ENCODE data around the gene FGFRL1.

The FGFRL1 gene

DNA sequence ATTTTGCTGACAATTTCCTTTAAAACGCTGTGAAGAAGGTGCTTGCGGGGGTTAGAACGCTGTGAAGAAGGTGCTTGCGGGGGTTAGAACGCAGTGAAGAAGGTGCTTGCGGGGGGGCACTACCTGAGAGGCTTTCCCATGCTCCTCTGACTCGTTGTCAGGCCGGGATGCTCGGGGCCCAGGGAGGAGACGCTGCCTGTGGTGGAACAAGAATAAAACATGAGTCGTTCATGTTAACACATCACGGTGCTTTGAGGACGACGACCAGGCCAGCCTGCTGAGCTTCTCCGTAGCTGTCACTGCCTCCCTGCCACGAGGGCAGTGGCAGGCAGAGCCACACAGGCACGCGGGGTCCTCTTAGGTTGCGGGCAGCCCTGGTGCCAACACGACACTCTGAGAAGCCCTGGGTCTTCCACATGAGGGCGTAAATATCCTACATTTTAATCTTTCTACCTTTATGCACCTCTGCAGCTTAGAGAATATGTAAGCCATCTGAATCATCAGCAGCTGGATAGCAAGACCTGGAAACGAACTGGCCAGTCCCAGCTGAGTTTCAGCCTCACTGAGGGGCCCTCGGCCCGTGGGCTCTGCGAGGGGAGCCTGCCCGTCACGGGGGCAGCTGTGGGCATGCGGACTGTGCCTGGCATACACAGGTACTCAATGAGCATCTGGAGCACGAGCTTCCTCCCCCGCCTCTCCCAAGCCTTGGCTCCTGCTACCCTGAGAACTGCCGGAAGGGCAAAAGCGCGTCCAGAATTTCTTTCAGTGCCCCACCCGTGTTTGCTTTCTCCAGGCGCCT lies 47.0 kb downstream of the FGFRL1 start:
- H3K9ac ChIP-seq (ENCODE audit: low read length) = no peak overlapping the region
- H3K4me1 ChIP-seq (ENCODE audit: insufficient read depth, low read length, severe bottlenecking) = peaks cover 11% of the 10 kb centered on the region
- no peaks in the 10 kb centered on the region for H3K9me2 ChIP-seq (ENCODE audit: low read depth, low read length)
- TF ChIP-seq CTCF (IDR thresholded peaks at IDR 0.05; ENCODE audit: low read length) = no peak
- H2AFZ ChIP-seq (ENCODE audit: low read length) = no peak overlapping the region
- no peaks in the 10 kb centered on the region for H3K27me3 ChIP-seq (ENCODE audit: insufficient read depth, low read length)
- H3K4me2 ChIP-seq (ENCODE audit: low read length) = no peak overlapping the region
- no peaks in the 10 kb centered on the region for H3K79me2 ChIP-seq (ENCODE audit: insufficient read depth, low read length)
- no peaks in the 10 kb centered on the region for H3F3A ChIP-seq (ENCODE audit: insufficient read depth, low read length)
- no peaks in the 10 kb centered on the region for H4K20me1 ChIP-seq (ENCODE audit: insufficient read depth, low read length)
- H3K27ac ChIP-seq (ENCODE audit: low read depth, low read length, poor library complexity, severe bottlenecking) = no peak overlapping the region
- H3K4me3 ChIP-seq (ENCODE audit: low read depth, low read length, poor library complexity, severe bottlenecking) = no peak overlapping the region
- no peaks in the 10 kb centered on the region for H3K9me3 ChIP-seq (ENCODE audit: low read length)
- no peaks in the 10 kb centered on the region for H3K36me3 ChIP-seq (ENCODE audit: insufficient read depth, low read length)

DNA sequence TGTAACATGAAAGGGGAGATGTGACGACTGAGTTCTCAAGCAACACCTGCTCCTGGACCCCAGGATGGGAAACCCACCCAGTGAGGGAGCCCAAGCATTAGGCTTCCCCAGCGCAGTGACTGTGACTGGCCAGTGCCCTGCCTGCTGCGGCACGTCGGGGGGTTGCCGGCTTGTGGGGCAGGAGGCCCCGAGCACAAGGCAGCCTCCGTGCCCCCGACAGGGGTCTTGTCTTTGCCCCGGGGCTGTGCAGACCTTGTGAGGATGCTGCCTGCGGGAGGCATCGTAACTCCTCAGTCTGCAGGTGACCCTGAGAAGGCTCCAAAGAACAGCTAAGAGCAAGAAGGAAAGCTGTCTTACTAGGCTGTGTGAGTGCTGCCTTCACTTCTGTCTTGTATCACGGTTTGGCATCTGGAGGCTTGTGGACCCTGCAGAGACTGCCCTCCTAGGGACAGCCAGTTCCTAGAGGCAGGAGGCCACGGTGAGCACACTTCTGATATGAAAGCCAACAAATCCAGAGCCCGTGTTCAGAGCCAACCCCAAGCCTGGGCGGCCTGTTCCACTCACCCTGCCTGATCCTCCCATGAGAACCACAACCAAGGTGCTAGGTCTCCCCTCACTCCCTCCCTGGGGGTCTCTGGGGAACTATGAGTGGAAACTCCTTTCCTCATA lies 47.7 kb downstream of the FGFRL1 start:
- no peaks in the 10 kb centered on the region for H3K9me2 ChIP-seq (ENCODE audit: low read depth, low read length)
- no peaks in the 10 kb centered on the region for H3K27me3 ChIP-seq (ENCODE audit: insufficient read depth, low read length)
- no peak overlapping the region for H3K9ac ChIP-seq (ENCODE audit: low read length)
- TF ChIP-seq EZH2 (IDR thresholded peaks at IDR 0.05; ENCODE audit: borderline replicate concordance, low read length) = no peak
- TF ChIP-seq CTCF (IDR thresholded peaks at IDR 0.05; ENCODE audit: low read length) = no peak
- no peaks in the 10 kb centered on the region for H3K36me3 ChIP-seq (ENCODE audit: insufficient read depth, low read length)
- no peak overlapping the region for H3K4me2 ChIP-seq (ENCODE audit: low read length)
- no peaks in the 10 kb centered on the region for H3F3A ChIP-seq (ENCODE audit: insufficient read depth, low read length)
- peaks cover 11% of the 10 kb centered on the region for H3K4me1 ChIP-seq (ENCODE audit: insufficient read depth, low read length, severe bottlenecking)
- H2AFZ ChIP-seq (ENCODE audit: low read length) = no peak overlapping the region
- no peaks in the 10 kb centered on the region for H4K20me1 ChIP-seq (ENCODE audit: insufficient read depth, low read length)
- no peaks in the 10 kb centered on the region for H3K79me2 ChIP-seq (ENCODE audit: insufficient read depth, low read length)
- no peak overlapping the region for H3K4me3 ChIP-seq (ENCODE audit: low read depth, low read length, poor library complexity, severe bottlenecking)
- H3K27ac ChIP-seq (ENCODE audit: low read depth, low read length, poor library complexity, severe bottlenecking) = no peak overlapping the region
- H3K9me3 ChIP-seq (ENCODE audit: low read length) = no peaks in the 10 kb centered on the region

- Histone ChIP-seq H3K36me3 (ENCODE audit: insufficient read depth, low read length) (no peaks in the 10 kb centered on the region), H3K4me2 (ENCODE audit: low read length) (no peak overlapping the region), H3K79me2 (ENCODE audit: insufficient read depth, low read length) (no peaks in the 10 kb centered on the region), H3K27ac (ENCODE audit: low read depth, low read length, poor library complexity, severe bottlenecking) (no peak overlapping the region), H3K4me3 (ENCODE audit: low read depth, low read length, poor library complexity, severe bottlenecking) (no peak overlapping the region), H2AFZ (ENCODE audit: low read length) (no peak overlapping the region), H4K20me1 (ENCODE audit: insufficient read depth, low read length) (no peaks in the 10 kb centered on the region), H3F3A (ENCODE audit: insufficient read depth, low read length) (no peaks in the 10 kb centered on the region), H3K4me1 (ENCODE audit: insufficient read depth, low read length, severe bottlenecking) (peaks cover 11% of the 10 kb centered on the region), H3K9ac (ENCODE audit: low read length) (no peak overlapping the region), H3K9me3 (ENCODE audit: low read length) (no peaks in the 10 kb centered on the region), H3K27me3 (ENCODE audit: insufficient read depth, low read length) (no peaks in the 10 kb centered on the region), H3K9me2 (ENCODE audit: low read depth, low read length) (no peaks in the 10 kb centered on the region)
- TF ChIP-seq CTCF (IDR thresholded peaks at IDR 0.05; ENCODE audit: low read length) = no peak
- TF ChIP-seq EZH2 (IDR thresholded peaks at IDR 0.05; ENCODE audit: borderline replicate concordance, low read length) = no peak
These were observed 48.7 kb downstream of the FGFRL1 start for GRCh38 chr4:1060121-1060520.

Data from OCI-LY1 (cell line).